ENCODE results near the gene GABPB1.
"Not testable (repeated sequence)": the region's sequence is repeated elsewhere in the genome, so short reads cannot be mapped to it uniquely, and the experiment has no call there.

DNA sequence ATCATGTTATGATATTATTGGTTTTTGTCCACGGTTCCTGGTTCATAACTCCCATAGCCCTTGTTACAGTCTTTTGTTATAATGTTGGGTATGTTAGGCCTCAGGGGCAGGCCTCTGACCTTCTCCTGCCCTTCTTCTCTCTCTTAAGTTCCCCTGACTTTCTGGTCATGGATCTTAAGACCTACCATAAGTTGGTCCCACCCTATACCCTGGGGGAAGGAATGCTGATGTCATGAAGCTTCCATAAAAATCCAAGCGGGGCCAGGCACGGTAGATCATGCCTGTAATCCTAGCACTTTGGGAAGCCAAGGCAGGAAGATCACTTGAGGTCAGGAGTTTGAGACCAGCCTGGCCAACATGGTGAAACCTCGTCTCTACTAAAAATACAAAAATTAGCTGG, 36.6 kb upstream of the GABPB1 start:
- TF ChIP-seq, protein P1, sequence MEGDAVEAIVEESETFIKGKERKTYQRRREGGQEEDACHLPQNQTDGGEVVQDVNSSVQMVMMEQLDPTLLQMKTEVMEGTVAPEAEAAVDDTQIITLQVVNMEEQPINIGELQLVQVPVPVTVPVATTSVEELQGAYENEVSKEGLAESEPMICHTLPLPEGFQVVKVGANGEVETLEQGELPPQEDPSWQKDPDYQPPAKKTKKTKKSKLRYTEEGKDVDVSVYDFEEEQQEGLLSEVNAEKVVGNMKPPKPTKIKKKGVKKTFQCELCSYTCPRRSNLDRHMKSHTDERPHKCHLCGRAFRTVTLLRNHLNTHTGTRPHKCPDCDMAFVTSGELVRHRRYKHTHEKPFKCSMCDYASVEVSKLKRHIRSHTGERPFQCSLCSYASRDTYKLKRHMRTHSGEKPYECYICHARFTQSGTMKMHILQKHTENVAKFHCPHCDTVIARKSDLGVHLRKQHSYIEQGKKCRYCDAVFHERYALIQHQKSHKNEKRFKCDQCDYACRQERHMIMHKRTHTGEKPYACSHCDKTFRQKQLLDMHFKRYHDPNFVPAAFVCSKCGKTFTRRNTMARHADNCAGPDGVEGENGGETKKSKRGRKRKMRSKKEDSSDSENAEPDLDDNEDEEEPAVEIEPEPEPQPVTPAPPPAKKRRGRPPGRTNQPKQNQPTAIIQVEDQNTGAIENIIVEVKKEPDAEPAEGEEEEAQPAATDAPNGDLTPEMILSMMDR (IDR thresholded peaks at IDR 0.05; ENCODE audit: low read depth, low read length): not testable (repeated sequence)
- TF ChIP-seq EZH2phosphoT487 (IDR thresholded peaks at IDR 0.05; ENCODE audit: low read depth): not testable (repeated sequence)

Measured in OCI-LY3 (cell line).